ENCODE results near the gene OSGIN1.

OSGIN1 gene

DNA sequence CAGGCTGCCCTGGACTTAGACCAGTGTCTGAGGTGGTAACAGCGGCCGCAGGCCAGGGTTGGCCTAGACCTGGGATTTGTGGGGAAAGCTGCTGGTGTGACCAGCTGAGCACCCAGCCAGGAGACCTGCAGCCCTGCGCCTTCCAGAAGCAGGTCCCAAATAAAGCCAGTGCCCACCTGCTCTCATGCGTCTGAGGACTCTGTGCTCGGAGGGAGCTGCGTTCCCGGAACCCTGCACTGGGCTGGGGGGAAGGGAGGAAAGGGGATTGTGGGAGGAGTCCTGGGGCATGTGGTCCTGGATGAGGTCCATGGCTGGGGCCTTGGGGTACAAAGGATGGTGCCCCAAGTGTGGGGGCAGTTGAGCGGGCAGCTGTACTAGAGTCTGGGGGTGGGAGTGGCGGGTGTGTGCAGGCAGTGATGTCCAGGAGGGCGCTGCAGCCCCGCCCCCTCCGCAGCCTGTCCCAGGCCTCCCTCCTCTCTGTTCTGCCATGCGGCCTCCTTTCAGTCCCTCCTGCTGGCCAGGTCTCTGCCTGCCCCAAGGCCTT is 13.2 kb downstream of the OSGIN1 start:
- in situ Hi-C loops (cut with MboI; ENCODE audit: low sequenced_read_pairs, unreplicated experiment): loop anchor here (25.0 kb wide), 2 partner anchors 96 to 521 kb away; no protein-coding TSS in a partner anchor
- TF ChIP-seq, protein P1, sequence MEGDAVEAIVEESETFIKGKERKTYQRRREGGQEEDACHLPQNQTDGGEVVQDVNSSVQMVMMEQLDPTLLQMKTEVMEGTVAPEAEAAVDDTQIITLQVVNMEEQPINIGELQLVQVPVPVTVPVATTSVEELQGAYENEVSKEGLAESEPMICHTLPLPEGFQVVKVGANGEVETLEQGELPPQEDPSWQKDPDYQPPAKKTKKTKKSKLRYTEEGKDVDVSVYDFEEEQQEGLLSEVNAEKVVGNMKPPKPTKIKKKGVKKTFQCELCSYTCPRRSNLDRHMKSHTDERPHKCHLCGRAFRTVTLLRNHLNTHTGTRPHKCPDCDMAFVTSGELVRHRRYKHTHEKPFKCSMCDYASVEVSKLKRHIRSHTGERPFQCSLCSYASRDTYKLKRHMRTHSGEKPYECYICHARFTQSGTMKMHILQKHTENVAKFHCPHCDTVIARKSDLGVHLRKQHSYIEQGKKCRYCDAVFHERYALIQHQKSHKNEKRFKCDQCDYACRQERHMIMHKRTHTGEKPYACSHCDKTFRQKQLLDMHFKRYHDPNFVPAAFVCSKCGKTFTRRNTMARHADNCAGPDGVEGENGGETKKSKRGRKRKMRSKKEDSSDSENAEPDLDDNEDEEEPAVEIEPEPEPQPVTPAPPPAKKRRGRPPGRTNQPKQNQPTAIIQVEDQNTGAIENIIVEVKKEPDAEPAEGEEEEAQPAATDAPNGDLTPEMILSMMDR (IDR thresholded peaks at IDR 0.05; ENCODE audit: borderline replicate concordance, control extremely low read depth, extremely low read depth, insufficient read depth, missing control alignments): no peak
- DNase-seq (ENCODE audit: low spot score): no peak

DNA sequence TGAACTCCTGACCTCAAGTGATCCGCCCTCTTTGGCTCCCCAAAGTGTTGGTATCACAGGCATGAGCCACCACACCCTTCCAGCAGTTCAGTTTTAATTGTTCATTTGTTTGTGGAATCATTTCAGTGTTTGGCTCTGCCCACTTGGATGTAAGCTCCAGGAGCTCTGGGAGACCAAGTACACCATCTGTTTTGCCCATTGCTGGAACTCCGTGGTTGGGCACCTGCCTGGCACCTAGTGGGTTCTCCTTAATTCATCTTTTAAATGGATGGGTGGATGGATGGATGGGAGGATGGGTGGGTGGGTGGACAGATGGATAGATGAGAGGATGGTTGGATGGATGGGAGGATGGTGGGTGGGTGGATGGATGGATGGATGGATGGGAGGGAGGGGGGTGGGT is 14.1 kb downstream of the OSGIN1 start:
- TF ChIP-seq, protein P1 (IDR thresholded peaks at IDR 0.05; ENCODE audit: borderline replicate concordance, control extremely low read depth, extremely low read depth, insufficient read depth, missing control alignments): no peak
- in situ Hi-C loops (cut with MboI; ENCODE audit: low sequenced_read_pairs, unreplicated experiment): loop anchor here (25.0 kb wide), 2 partner anchors 95 to 520 kb away; no protein-coding TSS in a partner anchor
- DNase-seq (ENCODE audit: low spot score): no peak

DNA sequence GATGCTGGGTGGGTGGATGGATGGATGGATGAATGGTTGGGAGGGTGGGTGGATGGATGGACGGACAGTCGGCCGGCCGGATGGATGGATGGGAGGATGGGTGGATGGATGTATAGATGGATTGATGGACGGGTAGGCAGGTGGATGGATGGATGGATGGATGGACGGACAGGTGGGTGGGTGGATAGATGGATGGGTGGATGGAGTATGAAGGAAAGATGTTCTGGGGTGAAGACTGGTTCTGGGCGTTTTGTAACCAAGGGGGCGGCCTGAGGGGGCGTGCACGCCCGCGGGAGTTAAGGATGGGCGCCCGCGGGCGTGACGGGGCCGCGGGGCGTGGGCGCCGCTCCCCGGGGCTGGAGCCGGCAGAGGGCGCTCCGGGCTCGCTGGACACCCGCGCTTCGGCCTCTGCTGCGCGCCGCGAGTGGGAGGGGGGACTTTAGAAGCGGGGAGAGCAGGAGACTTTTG is 14.8 kb downstream of the OSGIN1 start, which contains the start of gene NECAB2:
NECAB2 (plus strand) TSS at position 407 of the 468 bp plus-strand sequence. CDS start 405 bp downstream, outside the sequence.
- TF ChIP-seq, protein P1 (IDR thresholded peaks at IDR 0.05; ENCODE audit: borderline replicate concordance, control extremely low read depth, extremely low read depth, insufficient read depth, missing control alignments): peak; percentile 76
- in situ Hi-C loops (cut with MboI; ENCODE audit: low sequenced_read_pairs, unreplicated experiment): loop anchor here (25.0 kb wide), 2 partner anchors 94 to 519 kb away; no protein-coding TSS in a partner anchor
- peak; percentile 91 for DNase-seq (ENCODE audit: low spot score)

DNA sequence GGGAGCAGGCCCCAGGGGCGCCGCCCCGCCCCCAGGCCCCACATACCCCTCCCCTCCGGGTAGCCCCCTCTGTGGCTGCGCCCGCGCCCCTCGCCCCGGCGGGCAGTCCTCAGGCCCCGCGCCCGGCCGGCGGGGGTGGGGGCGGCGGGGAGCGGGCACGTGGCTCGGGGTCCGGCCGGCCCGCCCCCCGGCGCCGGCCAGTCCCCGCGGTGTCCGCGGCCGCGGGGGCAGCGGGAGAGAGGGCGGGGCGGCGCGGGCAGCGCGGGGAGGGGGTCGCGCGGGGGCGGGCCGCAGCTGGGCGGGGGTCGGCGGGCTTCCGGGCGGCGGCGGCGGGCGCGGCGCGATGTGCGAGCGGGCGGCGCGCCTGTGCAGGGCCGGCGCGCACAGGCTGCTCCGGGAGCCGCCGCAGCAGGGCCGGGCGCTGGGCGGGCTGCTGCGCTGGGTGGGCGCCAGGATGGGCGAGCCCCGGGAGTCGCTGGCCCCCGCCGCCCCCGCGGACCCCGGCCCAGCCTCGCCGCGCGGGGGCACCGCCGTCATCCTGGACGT is 15.3 kb downstream of the OSGIN1 start:
- no peak for DNase-seq (ENCODE audit: low spot score)
- TF ChIP-seq, protein P1 (IDR thresholded peaks at IDR 0.05; ENCODE audit: borderline replicate concordance, control extremely low read depth, extremely low read depth, insufficient read depth, missing control alignments): no peak
- in situ Hi-C loops (cut with MboI; ENCODE audit: low sequenced_read_pairs, unreplicated experiment): loop anchor here (25.0 kb wide), 2 partner anchors 94 to 519 kb away; no protein-coding TSS in a partner anchor

DNA sequence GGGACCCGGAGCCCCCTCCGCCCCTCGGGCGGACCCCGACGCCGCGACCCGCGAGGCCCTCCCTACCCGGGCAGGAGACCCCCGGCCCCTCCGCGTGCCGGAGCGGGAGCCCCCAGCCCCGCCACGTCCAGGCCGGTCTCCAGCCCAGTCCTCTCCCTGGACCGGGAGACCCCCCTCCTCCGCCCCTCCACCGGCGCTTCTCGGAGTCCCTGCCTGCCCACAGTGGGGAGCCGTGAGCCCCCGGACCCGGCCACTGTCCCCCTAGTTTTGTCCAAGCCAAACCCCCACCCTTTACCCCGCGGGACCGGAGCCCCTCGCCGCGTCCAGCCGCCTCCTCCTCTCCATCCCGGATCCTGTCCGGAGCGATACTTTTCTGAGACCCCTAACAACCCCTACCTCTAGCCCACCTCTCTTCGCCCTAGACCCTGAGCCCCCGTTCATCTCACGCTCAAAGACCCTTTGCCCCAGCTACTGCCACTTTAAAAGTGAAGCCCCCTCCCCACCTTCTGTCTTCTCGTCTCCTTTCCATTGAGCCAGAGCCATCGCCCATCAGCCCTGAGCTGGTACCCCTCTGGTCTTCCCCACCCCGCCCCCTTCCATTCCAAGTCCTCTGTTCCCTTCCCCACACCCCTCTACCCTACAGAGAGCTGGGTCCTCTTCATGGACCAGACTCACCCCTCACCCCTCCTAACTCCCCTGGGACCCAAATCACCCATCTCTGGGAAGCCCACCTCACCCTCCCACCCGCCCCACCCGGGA is 16.0 kb downstream of the OSGIN1 start:
- in situ Hi-C loops (cut with MboI; ENCODE audit: low sequenced_read_pairs, unreplicated experiment): loop anchor here (25.0 kb wide), 2 partner anchors 93 to 518 kb away; no protein-coding TSS in a partner anchor
- DNase-seq (ENCODE audit: low spot score): no peak
- TF ChIP-seq, protein P1 (IDR thresholded peaks at IDR 0.05; ENCODE audit: borderline replicate concordance, control extremely low read depth, extremely low read depth, insufficient read depth, missing control alignments): no peak

DNA sequence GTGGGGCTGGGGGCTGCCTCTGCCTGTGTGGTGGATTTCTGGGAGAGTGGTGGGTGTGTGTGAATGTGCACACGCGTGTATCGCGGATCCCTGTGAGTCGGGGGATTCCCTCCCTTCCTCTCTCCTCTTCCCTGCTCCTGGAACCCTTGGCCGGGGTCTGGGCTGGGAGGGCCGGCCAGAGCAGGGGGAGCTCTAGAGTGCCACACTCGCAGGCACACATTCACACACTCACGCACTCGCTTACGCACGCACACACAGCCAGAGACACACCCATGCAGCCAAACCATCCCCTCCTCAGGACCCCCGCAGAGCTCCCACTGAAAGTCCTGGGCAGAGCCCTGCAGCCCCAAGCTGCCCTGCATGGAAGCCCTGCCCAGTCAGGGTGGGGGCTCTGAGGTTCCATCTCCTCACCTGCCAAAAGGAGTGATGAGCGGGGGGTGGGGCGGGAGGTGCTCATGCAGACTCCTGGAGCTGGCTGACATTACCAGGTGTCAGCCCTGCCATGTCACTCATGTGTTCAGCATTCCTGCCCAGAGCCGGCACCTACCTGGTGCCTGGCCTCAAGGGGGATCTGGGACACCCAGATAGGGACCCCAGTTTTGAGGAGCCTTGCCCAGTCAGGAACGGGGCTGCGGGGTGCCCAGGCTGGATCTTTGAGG is 16.9 kb downstream of the OSGIN1 start:
- TF ChIP-seq, protein P1 (IDR thresholded peaks at IDR 0.05; ENCODE audit: borderline replicate concordance, control extremely low read depth, extremely low read depth, insufficient read depth, missing control alignments): no peak
- no peak for DNase-seq (ENCODE audit: low spot score)
- in situ Hi-C loops (cut with MboI; ENCODE audit: low sequenced_read_pairs, unreplicated experiment): loop anchor here (10.0 to 25.0 kb wide), 3 partner anchors 92 to 517 kb away; partner anchors contain the start of gene TAF1C

Data from GM13976 (cell line).